GM18870 (cell line): ENCODE data around the gene CHAF1A.

ENCODE experiments used
- ATAC-seq: cut with Tn5 transposase; IDR thresholded peaks from one replicate; pipeline ENCODE4 v1.9.1; 2021; ENCODE audit warnings: moderate library complexity; ENCODE audit not compliant: unreplicated experiment

CHAF1A gene

DNA sequence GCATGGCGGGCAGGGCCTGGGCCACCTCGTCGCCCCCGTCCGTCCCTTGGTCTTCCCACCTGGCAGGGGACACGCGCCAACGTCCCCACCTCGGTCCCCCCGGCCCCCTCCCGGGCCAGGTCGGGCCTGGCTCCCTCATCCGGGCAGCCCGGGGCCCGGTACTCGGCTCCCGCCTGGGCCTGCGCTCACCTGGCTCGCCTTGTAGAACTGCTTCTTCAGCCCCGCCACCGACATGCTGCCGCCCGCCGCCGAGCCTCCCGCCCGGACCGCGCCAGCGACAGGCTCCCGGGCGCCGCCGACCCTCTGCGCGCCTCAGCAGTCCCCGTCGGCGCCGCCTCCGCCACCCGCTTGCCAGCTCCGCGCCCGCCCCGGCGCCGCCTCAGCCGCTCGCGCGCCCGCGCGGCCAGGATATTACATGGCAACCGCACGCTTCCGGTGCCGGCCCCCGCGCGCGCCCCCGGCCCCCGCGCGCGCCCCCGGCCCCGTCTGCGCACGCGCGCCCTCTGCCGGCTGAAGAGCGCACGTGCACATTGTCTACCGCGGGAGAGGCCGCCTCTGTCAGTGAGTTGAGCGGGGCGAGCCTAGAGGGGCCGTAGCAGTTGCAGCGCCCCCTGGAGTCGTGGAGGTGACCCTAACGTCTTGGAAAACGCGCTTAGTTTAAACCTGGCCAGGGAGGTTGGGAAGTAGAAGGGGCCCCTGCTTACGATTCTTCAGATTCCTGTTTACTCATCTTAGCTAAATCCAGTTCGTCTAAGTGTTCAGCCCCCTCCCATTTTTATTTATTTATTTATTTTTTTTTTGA, 2.1 kb upstream of the CHAF1A start, which contains the start of gene SH3GL1:
Gene SH3GL1, minus strand, starts transcription at position 413 of the 802 bp plus-strand sequence. Its CDS starts 179 bp downstream, at position 234.
- ATAC-seq, result peak; percentile 38

DNA sequence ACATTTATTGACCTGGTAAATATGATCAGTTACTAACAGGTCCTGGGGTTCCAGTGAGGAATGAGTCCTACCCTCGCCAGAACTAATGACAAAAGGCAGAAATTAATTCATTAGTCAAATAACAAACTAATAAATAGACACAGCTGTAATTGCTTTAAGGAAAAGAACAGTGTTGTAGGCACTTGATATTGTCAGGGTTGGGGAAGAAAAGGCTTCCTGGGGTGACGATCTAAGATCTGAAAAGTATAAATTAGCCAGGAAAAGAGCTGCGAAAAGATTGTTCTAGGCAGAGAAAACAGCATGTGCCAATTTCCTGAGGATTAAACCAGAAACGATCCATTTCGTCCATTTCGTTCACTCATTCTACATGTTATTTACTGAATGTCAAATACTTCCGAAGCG, 670 bp upstream of the CHAF1A start:
- no peak for ATAC-seq

DNA sequence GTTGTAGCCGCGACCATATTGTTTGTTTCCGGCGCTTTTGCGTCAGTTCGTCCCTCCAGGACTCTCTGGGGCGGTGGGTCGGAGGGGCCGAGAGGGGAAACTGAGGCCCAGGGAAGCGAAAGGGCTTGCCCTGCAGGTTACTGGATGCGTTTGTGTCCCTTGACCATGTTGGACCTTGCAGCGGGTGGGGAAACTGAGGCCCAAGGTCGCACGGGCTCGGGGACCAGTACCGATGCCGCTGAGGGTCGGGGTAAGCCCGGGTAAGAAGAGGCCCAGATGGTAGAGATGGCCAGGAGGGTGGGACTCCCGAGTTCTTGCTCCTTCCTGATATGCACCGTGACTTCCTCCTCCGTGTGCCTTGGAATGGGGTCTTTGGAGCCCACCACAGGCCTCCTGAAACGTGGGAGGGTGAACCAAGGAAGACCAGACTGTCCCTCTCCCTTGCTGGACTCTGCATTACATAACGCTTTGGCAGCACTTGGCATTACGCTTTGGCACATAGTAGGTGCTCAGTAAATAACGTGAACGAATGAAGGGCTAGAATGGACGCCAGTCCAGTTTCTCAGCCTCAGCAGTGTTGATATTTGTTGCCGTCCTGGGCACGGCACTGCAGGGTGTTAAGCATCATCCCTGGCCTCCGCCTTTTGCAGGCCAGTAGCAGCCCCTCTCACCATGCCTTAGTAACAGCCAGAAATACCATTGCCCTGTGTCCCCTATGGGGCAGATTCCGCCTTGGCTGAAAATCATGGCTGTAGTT, 743 bp downstream of the CHAF1A start:
- no peak for ATAC-seq

DNA sequence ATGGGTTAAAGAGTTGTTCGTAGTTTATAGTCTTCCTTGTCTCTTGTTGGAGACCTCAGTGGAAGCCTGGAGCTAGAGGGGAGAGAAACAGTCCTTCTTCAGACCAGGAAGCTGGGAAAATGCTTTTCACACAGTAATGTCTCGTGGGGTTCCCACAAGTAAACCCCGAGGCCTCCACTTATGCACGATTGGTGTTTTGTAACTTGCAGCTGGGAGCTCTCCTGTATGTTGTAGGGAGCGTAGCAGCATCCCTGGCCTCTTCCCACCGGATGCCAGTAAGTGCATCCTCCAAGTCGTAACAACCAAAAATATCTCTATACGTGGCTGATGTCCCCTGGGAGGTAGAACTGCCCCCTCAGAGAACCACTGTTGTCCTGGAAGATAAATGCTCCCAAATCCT, 3.5 kb downstream of the CHAF1A start:
- ATAC-seq, result no peak

DNA sequence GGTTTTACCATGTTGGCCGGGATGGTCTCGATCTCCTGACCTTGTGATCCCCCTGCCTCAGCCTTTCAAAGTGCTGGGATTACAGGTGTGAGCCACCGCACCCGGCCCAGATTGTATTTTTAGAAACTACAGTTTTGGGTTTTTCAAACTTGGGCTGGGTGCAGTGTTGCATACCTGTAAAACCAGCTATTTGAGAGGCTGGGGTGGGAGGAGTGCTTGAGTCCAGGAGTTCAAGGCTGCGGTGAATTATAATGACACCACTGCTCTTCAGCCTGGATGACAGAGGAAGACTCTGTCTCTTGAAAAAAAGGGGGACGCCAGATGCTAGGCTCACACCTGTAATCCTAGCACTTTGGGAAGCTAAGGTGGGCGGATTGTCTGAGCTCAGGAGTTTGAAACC, 4.2 kb downstream of the CHAF1A start:
- ATAC-seq, result no peak

DNA sequence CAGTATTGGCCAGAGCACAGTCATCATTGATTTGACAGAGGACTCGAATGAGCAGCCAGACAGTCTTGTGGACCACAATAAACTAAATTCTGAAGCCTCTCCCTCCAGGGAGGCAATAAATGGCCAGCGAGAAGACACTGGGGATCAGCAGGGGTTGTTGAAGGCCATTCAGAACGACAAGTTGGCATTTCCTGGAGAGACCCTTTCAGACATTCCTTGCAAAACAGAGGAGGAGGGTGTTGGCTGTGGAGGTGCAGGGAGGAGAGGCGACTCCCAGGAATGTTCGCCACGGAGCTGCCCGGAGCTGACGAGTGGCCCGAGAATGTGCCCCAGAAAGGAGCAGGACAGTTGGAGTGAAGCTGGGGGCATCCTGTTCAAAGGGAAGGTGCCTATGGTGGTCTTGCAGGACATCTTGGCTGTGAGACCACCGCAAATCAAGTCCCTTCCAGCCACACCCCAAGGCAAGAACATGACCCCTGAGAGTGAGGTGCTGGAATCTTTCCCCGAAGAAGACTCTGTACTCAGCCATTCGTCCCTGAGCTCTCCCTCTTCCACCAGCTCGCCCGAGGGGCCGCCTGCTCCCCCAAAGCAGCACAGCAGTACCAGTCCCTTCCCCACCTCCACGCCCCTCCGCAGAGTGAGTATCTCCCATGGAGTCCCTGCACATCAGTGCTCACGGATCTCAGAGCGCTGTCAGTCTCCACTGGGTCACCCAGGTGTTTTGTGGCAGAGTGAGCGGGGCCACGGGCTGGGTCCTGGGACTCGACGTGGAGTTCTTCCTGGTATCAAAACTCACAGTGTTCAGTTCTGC, 6.9 kb downstream of the CHAF1A start:
- no peak for ATAC-seq

DNA sequence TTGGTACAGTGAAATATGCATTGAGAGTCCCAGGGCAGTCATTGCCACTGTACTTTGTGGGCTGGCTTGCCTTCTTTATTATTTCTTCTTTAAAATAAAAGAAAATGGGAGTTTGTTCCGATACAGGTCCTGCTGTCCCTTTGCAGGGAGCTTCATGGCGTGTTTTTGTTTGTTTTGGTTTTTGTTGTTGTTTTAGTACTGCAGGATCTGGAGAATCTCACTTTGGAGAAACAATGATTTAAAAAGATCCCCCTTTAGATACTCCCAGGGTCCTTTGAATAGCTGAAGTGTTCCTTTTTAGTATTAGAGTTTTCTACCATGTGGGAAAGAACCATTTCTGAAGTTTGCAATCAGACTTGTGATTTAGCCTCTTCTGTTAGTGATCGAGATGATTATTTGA, 11.1 kb downstream of the CHAF1A start:
- ATAC-seq, result no peak

DNA sequence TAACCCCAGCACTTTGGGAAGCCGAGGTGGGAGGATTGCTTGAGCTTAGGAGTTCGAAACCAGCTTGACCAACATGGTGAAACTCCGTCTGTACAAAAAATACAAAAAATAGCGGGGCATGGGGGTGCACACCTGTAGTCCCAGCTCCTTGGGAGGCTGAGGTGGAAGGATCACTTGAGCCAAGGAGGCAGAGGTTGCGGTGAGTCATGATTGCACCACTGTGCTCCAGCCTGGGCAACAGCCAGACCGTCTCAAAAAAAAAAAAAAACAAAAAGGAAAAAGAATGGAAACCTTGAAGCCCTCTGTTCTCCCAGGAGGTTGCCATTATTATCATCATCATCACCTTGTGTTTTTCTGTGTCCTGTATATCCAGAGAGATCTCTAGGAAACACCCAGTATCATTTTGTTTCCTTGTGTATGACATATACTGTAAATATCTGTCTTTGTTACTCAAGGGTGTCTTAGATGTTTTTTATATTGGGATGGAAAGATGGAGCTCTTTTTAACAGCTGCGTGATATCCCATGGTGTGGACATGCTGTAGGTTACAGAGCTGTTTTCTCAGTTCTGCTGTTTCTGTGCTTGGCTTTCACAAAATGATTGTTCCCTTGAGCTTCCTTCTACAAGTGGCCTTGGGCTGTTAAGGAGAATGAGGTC, 11.8 kb downstream of the CHAF1A start:
- ATAC-seq, result no peak

DNA sequence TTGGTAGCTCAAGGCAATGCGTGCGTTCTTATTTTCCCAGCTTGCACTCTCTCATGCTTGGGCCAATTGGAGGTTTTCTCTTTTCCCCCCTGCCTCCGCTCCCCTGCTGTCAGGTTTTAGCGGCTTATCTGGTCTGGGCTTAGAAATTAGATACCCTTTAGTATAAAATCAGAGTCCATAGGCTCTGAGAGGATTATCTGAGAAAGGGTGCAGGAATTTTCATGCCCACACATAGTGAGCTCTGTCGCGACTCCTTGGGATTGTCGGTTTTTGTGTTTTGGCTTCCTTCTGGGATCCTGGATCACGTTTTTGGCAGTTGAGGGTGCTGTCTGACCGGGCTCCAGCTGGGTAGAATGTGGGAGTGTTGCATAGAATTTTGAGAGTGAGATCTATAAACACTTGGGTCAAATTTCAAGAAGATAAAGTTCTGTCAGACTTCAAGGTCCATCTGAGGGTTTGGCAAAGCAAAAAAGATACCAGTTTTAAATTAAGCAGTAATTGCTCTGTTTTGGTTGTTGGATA, 12.4 kb downstream of the CHAF1A start:
- no peak for ATAC-seq

DNA sequence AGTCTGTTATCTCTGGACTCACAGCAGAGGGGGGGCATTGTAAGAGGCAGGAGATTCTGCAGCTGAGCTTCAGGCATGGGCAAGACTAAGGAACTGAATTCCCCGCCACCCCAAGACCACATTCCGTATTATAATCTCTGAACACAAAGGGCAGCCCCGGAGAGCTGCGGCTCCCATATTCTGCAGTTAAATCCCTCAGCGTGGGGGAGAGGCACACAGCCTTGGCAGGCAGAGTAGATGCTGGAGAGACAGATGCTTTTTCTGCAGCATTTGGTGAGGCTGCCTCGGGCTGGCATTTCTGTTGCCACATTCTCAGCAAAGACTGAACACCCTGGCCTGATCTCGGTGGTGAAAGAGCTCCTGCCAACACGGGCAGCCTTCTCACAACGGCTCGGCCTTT, 12.9 kb downstream of the CHAF1A start:
- no peak for ATAC-seq

DNA sequence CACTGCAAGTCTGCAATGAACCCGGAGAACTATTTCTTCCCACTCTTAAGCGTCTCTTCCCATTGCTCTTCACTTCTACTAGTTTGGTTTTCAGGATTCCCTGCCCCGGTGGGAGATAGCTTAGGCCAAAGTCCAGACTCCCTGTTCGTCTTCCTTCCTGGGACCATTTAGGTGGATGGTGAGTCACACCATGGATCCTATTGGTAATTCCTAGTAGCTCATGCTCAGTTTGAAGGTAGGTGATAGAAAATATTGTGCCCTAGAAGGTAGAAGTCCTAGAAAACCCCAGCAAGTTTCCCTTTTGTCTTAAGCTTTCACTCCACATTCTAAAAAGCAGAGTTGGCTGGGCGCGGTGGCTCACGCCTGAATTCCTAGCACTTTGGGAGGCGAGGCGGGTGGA, 13.8 kb downstream of the CHAF1A start:
- no peak for ATAC-seq

DNA sequence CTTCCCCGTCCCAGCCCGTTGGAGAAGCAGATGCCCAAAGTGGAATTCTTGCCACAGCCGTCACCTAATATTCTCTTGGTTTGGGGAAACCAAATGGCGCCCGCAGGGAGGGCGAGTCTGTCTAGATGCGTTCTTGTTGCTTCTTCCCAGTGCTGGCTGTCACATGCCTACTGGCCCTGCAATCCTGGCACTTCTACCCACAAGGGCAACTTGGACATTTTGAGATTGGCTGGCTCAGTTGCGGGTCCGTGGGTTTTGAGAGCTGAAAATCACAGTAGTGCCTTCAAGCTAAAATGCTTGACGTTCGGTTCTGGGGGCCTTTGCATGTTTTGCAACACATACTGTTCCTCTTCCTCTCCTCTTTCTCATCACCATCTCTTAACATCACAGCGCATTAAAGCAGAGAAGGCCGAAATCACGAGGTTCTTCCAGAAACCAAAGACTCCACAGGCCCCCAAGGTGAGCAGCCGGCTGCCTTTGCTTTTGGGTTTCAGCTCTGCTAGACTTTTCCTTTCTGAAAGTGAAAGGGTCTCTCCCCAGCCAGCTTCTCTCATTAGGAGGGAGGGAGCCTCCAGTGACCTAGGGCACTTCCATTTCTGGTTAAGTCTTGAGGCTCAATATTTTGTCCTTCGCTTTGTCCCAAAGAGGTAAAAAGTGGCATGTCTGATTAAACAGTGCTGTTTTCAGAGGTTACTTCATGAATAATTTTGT, 21.1 kb downstream of the CHAF1A start:
- no peak for ATAC-seq

DNA sequence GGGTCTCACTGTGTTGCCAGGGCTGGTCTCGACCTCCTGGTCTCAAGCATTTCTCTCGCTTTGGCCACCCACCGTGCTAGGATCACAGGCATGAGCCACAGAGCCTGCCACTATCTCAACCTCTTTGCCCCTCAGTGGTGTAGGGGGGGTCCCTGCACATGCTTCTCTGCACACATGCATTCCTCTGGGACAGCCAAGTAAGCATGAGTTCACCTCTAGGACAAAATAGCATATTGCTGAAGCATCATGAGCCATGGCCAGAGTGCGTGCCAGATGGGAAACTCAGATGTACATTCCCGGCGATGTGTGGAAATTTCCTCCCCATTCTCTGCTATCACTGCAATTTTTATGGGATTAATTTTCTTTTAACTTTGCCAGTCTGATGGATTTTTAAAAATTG, 23.1 kb downstream of the CHAF1A start:
- no peak for ATAC-seq

DNA sequence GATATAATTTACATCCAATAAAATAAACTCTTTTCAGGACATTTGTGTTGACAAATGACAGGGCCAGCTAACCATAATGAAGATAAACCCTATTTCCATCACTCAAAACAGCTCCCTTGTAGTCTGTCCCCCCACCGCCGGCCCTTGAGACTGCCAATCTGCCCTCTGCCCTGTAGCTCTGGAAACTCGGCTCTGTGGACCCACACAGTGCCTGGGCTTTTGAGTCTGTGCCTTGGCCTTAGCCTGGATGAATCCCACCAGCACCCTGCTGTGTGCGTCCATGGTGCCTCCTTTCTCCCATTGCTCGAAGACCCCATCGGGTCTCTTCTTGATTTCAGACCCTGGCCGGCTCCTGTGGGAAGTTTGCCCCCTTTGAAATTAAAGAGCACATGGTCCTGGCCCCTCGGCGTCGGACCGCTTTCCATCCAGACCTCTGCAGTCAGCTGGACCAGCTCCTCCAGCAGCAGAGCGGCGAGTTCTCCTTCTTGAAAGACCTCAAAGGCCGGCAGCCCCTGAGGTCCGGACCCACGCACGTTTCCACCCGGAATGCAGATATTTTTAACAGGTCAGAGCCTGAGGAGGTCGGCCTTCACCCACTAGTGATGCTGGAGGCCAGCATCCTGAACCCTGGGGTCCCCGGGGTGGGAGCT, 26.0 kb downstream of the CHAF1A start:
- ATAC-seq, result no peak

DNA sequence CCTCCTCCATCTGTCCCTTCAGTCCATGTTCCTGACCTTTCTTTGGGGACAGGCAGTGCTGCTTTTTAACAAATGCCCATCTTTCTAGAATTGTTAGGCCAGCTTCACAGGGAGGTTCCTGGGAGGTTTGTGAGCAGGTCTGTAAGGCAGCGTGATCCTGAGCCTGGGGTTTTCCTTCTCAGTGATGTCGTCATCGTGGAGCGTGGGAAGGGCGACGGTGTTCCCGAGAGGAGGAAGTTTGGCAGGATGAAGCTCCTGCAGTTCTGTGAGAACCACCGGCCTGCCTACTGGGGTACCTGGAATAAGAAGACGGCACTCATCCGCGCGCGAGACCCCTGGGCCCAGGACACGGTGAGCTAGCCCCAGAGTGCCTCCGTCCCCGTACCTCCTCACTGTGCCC, 26.8 kb downstream of the CHAF1A start:
- ATAC-seq, result no peak

DNA sequence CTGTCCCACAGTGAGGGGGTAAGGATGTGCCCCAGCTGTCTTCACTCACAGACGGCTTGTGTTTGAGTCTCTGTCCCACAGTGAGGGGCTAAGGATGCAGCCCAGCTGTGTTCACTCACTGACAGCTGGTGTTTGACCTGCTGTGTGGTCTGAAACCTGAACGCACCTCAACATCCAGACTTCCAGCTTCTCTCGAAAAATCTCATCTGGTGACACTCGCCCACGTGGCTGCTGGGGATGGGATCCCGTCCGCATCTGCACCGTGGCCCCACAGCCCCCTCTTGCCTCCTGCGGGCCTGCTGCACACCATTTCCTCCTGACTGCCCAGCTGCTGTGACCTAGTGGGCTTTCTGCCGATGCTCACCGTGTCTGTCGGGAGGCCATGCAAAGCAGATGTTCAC, 27.3 kb downstream of the CHAF1A start:
- ATAC-seq, result no peak

DNA sequence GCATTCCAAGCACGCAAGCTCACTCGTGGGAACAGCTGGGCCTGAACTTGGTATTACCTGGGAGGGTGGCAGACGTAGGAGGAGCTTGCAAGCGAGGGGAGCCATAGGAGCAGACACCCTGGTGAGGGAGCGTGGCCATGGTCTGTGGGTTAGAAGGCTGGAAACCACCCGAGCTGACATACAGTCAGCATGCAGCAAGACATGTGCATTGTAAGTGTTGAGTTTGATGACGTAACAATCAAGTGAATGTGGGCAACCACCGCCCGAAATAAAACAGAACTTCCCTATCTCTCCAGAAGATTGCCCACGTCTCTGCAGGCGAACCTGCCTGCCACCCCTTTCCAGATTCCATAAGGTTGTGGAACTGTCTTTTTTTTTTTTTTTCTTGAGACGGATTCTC, 28.3 kb downstream of the CHAF1A start:
- no peak for ATAC-seq

DNA sequence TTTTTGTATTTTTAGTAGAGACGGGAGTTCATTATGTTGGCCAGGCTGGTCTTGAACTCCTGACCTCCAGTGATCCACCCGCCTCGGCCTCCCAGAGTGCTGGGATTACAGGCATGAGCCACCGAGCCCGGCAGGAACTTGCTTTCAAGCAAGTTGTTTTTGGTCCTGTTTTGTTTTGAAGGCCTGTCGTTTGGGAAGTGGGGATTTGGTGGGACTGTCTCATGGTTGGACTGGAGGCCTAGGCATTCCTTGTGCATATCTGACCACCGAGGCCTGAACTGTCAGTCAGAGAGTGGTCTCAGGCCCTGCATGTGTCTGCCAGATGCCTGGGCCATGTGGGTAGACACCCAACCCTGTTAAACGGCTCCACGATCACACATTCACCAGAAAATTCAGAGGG, 28.9 kb downstream of the CHAF1A start:
- no peak for ATAC-seq

DNA sequence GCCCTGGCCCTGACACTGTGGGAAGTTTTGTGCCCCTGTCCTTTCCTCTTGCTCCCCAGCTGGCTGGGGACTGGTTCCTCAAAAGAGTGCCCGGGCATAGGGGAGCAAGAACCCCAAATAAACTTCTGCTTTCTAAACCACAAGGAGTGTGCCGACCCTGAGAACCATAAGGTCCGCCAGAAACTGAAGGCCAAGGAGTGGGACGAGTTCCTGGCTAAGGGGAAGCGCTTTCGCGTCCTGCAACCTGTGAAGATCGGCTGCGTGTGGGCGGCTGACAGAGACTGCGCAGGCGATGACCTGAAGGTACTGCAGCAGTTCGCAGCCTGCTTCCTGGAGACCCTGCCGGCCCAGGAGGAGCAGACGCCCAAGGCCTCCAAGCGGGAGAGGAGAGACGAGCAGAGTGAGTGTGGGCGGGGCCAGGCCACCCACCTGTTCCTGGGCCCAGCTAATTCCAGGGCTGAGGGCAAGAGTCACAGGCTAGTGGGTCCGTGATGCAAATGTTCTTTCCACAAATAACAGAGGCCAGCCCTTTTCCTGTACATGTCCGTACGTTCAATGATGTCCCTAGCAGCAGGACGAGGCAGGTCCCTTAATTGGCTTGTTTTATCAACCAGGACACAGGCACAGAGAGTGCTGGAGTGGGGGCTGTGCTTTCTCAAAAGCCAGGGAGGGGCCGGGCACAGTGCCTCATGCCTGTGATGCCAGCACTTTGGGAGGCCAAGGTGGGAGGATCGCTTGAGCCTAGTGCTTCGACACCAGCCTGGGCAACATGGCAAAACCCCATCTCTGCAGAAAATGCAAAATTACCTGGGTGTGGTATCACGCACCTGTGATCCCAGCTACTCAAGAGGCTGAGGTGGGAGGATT, 29.6 kb downstream of the CHAF1A start:
- ATAC-seq, result no peak
